HepG2 (cell line): ENCODE measurements around the gene CBX2. TPM values are rescaled to one million over a fixed set of nuclear protein-coding genes. Genes with fewer than 3 reads are reported as not detected.

Experiments
- DPF2 ChIP-seq: sonication (generic); formaldehyde crosslinking; IDR thresholded peaks from 2 replicates; pipeline ENCODE4 v1.4.0; 2020; ENCODE audit warnings: mild to moderate bottlenecking, low read depth, missing genetic modification reagents, borderline replicate concordance
- GABPB1 ChIP-seq: IDR thresholded peaks from 2 replicates; pipeline ENCODE4 v1.6.1; 2016; ENCODE audit warnings: mild to moderate bottlenecking, missing genetic modification reagents, moderate library complexity, missing compliant biosample characterization
- KAT2B ChIP-seq: fragments of 150-350 bp; IDR thresholded peaks from 2 replicates; pipeline ENCODE4 v1.6.1; 2014; ENCODE audit warnings: low read depth, low read length, borderline replicate concordance
- LBX2 ChIP-seq: sonication (generic); formaldehyde crosslinking; IDR thresholded peaks from 2 replicates; pipeline ENCODE4 v1.5.0; 2020; ENCODE audit warnings: missing genetic modification reagents, mild to moderate bottlenecking, borderline replicate concordance
- NR2F2 ChIP-seq: IDR thresholded peaks from 2 replicates; pipeline ENCODE4 v1.6.1; 2012; ENCODE audit warnings: low read depth, inconsistent platforms, borderline replicate concordance
- NR3C1 ChIP-seq: sonication (generic); formaldehyde crosslinking; IDR thresholded peaks from 2 replicates; pipeline ENCODE4 v1.4.0; 2020; ENCODE audit warnings: missing genetic modification reagents
- POGK ChIP-seq: sonication (generic); formaldehyde crosslinking; conservative IDR thresholded peaks from 2 replicates; pipeline ENCODE4 v1.8.0; 2022; ENCODE audit warnings: mild to moderate bottlenecking, moderate library complexity, missing genetic modification reagents
- PRPF4 ChIP-seq: fragments of 200-400 bp; formaldehyde crosslinking; IDR thresholded peaks from 2 replicates; pipeline ENCODE4 v1.6.1; 2016; ENCODE audit warnings: low read length, low read depth; ENCODE audit not compliant: poor library complexity, severe bottlenecking
- RORA ChIP-seq: sonication (generic); formaldehyde crosslinking; IDR thresholded peaks from 2 replicates; pipeline ENCODE4 v1.5.0; 2020; ENCODE audit warnings: mild to moderate bottlenecking, missing genetic modification reagents, moderate library complexity
- THAP11 ChIP-seq: IDR thresholded peaks from 2 replicates; pipeline ENCODE4 v1.6.1; 2016; ENCODE audit warnings: missing biosample characterization, missing genetic modification reagents
- ZBTB37 ChIP-seq: sonication (generic); formaldehyde crosslinking; IDR thresholded peaks from 2 replicates; pipeline ENCODE4 v1.4.0; 2020; ENCODE audit warnings: mild to moderate bottlenecking, missing genetic modification reagents
- ZKSCAN1 ChIP-seq: fragments of 150-350 bp; IDR thresholded peaks from 2 replicates; pipeline ENCODE4 v1.6.1; 2014; ENCODE audit warnings: low read length
- ZNF207 ChIP-seq: fragments of 450-650 bp; IDR thresholded peaks from 2 replicates; pipeline ENCODE4 v1.6.1; 2016; ENCODE audit warnings: antibody characterized with exemption, borderline replicate concordance
- ZNF557 ChIP-seq: sonication (generic); formaldehyde crosslinking; IDR thresholded peaks from 2 replicates; pipeline ENCODE4 v1.4.0; 2020; ENCODE audit warnings: missing genetic modification reagents
- ZNF598 ChIP-seq: sonication (generic); formaldehyde crosslinking; IDR thresholded peaks from 2 replicates; pipeline ENCODE4 v1.5.1; 2020; ENCODE audit warnings: mild to moderate bottlenecking, missing genetic modification reagents, borderline replicate concordance
- ZNF616 ChIP-seq: sonication (generic); formaldehyde crosslinking; IDR thresholded peaks from 2 replicates; pipeline ENCODE4 v1.5.0; 2020; ENCODE audit warnings: low read depth, mild to moderate bottlenecking, missing genetic modification reagents
- ZNF850 ChIP-seq: sonication (generic); formaldehyde crosslinking; conservative IDR thresholded peaks from 2 replicates; pipeline ENCODE4 v1.9.0; 2021; ENCODE audit warnings: mild to moderate bottlenecking, missing genetic modification reagents
- polyA plus RNA-seq, 8 experiments: library from polyadenylated mRNA; depleted of rRNA in 3 of 8; stranded (reverse) in 7 of 8; unstranded in 1 of 8; fragments of >200 nt; fragmentation: Illumina TruSeq in 4 of 8; extraction: Trizol in 4 of 8; gene quantifications; 2 replicates each; pipeline versions ENCODE4 v1.2.1 to v1.2.3, GENCODE V29; 2011 to 2016; ENCODE audit warnings: low read depth in 4 of 8, missing spikeins in 1 of 8, mixed read lengths in 1 of 8; ENCODE audit not compliant: insufficient read depth in 1 of 8
- total RNA-seq, 5 experiments: library from RNA; depleted of rRNA; stranded (reverse); fragments of >200 nt; fragmentation: Illumina TruSeq; extraction: Trizol; gene quantifications; 2 replicates each; pipeline ENCODE4 v1.2.3, GENCODE V29; 2016; ENCODE audit warnings: low read depth in 1 of 5
- TF ChIP-seq, protein P1 (sequence below): sonication (generic); formaldehyde crosslinking; IDR thresholded peaks from 2 replicates; pipeline ENCODE4 v1.4.0; 2020; ENCODE audit warnings: missing genetic modification reagents
- TF ChIP-seq, protein P2 (sequence below), 2 experiments: sonication (generic) in 1 of 2; formaldehyde crosslinking in 1 of 2; IDR thresholded peaks; 2 replicates each; pipeline versions ENCODE4 v1.4.0 to v1.6.1; 2016 to 2020; ENCODE audit warnings: borderline replicate concordance in 1 of 2, low read depth in 1 of 2, mild to moderate bottlenecking in 1 of 2, missing genetic modification reagents in 1 of 2

CBX2 gene
- total and polyA plus RNA-seq, 2 of the 13 experiments (the other 11 are each of a cell fraction or from before 2014, with no cell fraction given): 14.5 to 31.1 TPM

GRCh38 chr17:79796763-79797491 is 19.0 kb downstream of the CBX2 start, which contains the start of gene CBX8 (continued):
- TF ChIP-seq LBX2 (CRISPR knock-in tag) (no peak), ZNF207 (no peak), PRPF4 (no peak), THAP11 (CRISPR knock-in tag) (peak; percentile 83), ZBTB37 (CRISPR knock-in tag) (no peak), GABPB1 (peak; percentile 96), NR2F2 (no peak), DPF2 (CRISPR knock-in tag) (no peak), KAT2B (no peak), ZNF557 (CRISPR knock-in tag) (no peak), ZNF616 (CRISPR knock-in tag) (no peak), NR3C1 (CRISPR knock-in tag) (no peak), ZNF850 (CRISPR knock-in tag) (no peak), RORA (CRISPR knock-in tag) (no peak), POGK (CRISPR knock-in tag) (no peak; the same call in 1 of the 2 replicates), ZNF598 (CRISPR knock-in tag) (no peak), ZKSCAN1 (no peak)
- TF ChIP-seq, protein P1, sequence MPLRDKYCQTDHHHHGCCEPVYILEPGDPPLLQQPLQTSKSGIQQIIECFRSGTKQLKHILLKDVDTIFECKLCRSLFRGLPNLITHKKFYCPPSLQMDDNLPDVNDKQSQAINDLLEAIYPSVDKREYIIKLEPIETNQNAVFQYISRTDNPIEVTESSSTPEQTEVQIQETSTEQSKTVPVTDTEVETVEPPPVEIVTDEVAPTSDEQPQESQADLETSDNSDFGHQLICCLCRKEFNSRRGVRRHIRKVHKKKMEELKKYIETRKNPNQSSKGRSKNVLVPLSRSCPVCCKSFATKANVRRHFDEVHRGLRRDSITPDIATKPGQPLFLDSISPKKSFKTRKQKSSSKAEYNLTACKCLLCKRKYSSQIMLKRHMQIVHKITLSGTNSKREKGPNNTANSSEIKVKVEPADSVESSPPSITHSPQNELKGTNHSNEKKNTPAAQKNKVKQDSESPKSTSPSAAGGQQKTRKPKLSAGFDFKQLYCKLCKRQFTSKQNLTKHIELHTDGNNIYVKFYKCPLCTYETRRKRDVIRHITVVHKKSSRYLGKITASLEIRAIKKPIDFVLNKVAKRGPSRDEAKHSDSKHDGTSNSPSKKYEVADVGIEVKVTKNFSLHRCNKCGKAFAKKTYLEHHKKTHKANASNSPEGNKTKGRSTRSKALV (CRISPR knock-in tag): peak; percentile 8; the same call in 1 of the 2 replicates
- TF ChIP-seq, protein P2, sequence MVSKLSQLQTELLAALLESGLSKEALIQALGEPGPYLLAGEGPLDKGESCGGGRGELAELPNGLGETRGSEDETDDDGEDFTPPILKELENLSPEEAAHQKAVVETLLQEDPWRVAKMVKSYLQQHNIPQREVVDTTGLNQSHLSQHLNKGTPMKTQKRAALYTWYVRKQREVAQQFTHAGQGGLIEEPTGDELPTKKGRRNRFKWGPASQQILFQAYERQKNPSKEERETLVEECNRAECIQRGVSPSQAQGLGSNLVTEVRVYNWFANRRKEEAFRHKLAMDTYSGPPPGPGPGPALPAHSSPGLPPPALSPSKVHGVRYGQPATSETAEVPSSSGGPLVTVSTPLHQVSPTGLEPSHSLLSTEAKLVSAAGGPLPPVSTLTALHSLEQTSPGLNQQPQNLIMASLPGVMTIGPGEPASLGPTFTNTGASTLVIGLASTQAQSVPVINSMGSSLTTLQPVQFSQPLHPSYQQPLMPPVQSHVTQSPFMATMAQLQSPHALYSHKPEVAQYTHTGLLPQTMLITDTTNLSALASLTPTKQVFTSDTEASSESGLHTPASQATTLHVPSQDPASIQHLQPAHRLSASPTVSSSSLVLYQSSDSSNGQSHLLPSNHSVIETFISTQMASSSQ (IDR thresholded peaks at IDR 0.05; ENCODE audit: low read depth): no peak
- TF ChIP-seq, protein P2 (CRISPR knock-in tag; IDR thresholded peaks at IDR 0.05; ENCODE audit: borderline replicate concordance): peak; percentile 13; the same call in 1 of the 2 replicates
